CD4-positive, alpha-beta memory T cell (primary cell): ENCODE data around the gene KRT3. TPM values are rescaled to one million over a fixed set of nuclear protein-coding genes. Genes with fewer than 3 reads are reported as not detected.

Experiments
- CTCF ChIA-PET: fragments of 350-600 bp; sonication (Branson Sonifier 250); formaldehyde crosslinking; loops from one replicate; lab custom pipeline; 2021; ENCODE audit warnings: inconsistent platforms; ENCODE audit not compliant: partially characterized antibody; lab: Charles Lee
- POLR2A ChIA-PET: fragments of 350-600 bp; sonication (Branson Sonifier 250); formaldehyde crosslinking; loops from one replicate; lab custom pipeline; 2021; ENCODE audit not compliant: partially characterized antibody; lab: Charles Lee
- DNase-seq, 5 donors: peaks; one replicate each; pipeline versions ENCODE4 v3.0.0 to v3.0.0-alpha.2; 2020 to 2022; ENCODE audit warnings: mixed read lengths in 1 of 5
- H3K27ac ChIP-seq: one replicate; pipeline ENCODE4 v1.7.0; 2013; ENCODE audit warnings: low read depth, low read length
- H3K27me3 ChIP-seq: 2 replicates; pipeline ENCODE4 v1.7.0; 2013; ENCODE audit warnings: mild to moderate bottlenecking, low read length, moderate library complexity; ENCODE audit not compliant: insufficient read depth
- H3K36me3 ChIP-seq: 2 replicates; pipeline ENCODE4 v1.7.0; 2013; ENCODE audit warnings: mild to moderate bottlenecking, low read length, moderate library complexity; ENCODE audit not compliant: insufficient read depth
- H3K4me1 ChIP-seq: 2 replicates; pipeline ENCODE4 v1.7.0; 2013; ENCODE audit warnings: mild to moderate bottlenecking, low read length, moderate library complexity; ENCODE audit not compliant: insufficient read depth
- H3K4me3 ChIP-seq, 2 donors: one replicate each; pipeline ENCODE4 v1.7.0; 2013; ENCODE audit warnings: low read length in 2 of 2, mild to moderate bottlenecking in 1 of 2
- H3K9me3 ChIP-seq, 2 donors: one replicate each; pipeline ENCODE4 v1.7.0; 2013; ENCODE audit warnings: low read length in 2 of 2, control low read depth in 1 of 2; ENCODE audit not compliant: control insufficient read depth in 1 of 2
- H3K27ac Mint-ChIP-seq, 7 donors: one replicate each; pipeline ENCODE4 v1.8.0; 2020 to 2021; ENCODE audit warnings: mixed read lengths in 7 of 7, mild to moderate bottlenecking in 6 of 7, inconsistent platforms in 3 of 7, moderate library complexity in 3 of 7
- H3K27me3 Mint-ChIP-seq, 2 donors: one replicate each; pipeline ENCODE4 v1.8.0; 2020 to 2021; ENCODE audit warnings: mixed read lengths in 2 of 2
- H3K36me3 Mint-ChIP-seq, 2 donors: one replicate each; pipeline ENCODE4 v1.8.0; 2020 to 2021; ENCODE audit warnings: mixed read lengths in 2 of 2, inconsistent platforms in 1 of 2, mild to moderate bottlenecking in 1 of 2
- H3K4me1 Mint-ChIP-seq, 4 donors: one replicate each; pipeline ENCODE4 v1.8.0; 2020 to 2021; ENCODE audit warnings: mixed read lengths in 4 of 4, mild to moderate bottlenecking in 1 of 4
- H3K4me3 Mint-ChIP-seq, 8 donors: one replicate each; pipeline ENCODE4 v1.8.0; 2020 to 2021; ENCODE audit warnings: mixed read lengths in 8 of 8, mild to moderate bottlenecking in 7 of 8, moderate library complexity in 6 of 8, inconsistent platforms in 3 of 8
- H3K9me3 Mint-ChIP-seq, 8 donors: one replicate each; pipeline ENCODE4 v1.8.0; 2020 to 2021; ENCODE audit warnings: mixed read lengths in 8 of 8, mild to moderate bottlenecking in 5 of 8, inconsistent platforms in 3 of 8, moderate library complexity in 1 of 8
- intact Hi-C: fragments of 100-400 bp; cut with micrococcal nuclease; formaldehyde crosslinking; loops from one replicate; pipeline ENCODE4 v1.15.1; 2023
- polyA plus RNA-seq, 2 donors: library from polyadenylated mRNA; unstranded; fragments of 300-500 nt; fragmentation: Illumina TruSeq; gene quantifications; one replicate each; pipeline ENCODE4 v1.2.3, GENCODE V29; 2021
- total RNA-seq, 2 experiments: library from RNA; stranded (reverse); gene quantifications; one replicate each; pipeline ENCODE4 v1.2.3, GENCODE V29; 2021

The KRT3 gene
- total and polyA plus RNA-seq, 4 experiments from 2014 or later: not detected

GRCh38 chr12:52820521-52820920 lies 24.6 kb upstream of the KRT3 start:
- CTCF ChIA-PET: no interaction called here

GRCh38 chr12:52819731-52820510 lies 24.0 kb upstream of the KRT3 start:
- DNase-seq: no peak
- Mint-ChIP-seq H3K27ac (no peak overlapping the region), H3K27me3 (peaks cover 7 to 12% of the 10 kb centered on the region in 2 donors), H3K4me3 (no peak overlapping the region), H3K4me1 (peaks cover 0 to 9% (median 4%) of the 10 kb centered on the region in 4 donors), H3K36me3 (no peaks in the 10 kb centered on the region), H3K9me3 (no peaks in the 10 kb centered on the region)
- POLR2A ChIA-PET: no interaction called here
- no peaks in the 10 kb centered on the region for H3K36me3 ChIP-seq
- intact Hi-C loops: no loop called here
- no peaks in the 10 kb centered on the region for H3K27me3 ChIP-seq
- no peaks in the 10 kb centered on the region for H3K9me3 ChIP-seq
- CTCF ChIA-PET: no interaction called here
- H3K27ac ChIP-seq: no peak overlapping the region
- H3K4me1 ChIP-seq: no peaks in the 10 kb centered on the region
- no peak overlapping the region for H3K4me3 ChIP-seq

More at GRCh38 chr12:52820521-52820920, 24.6 kb upstream of the KRT3 start:
- Histone ChIP-seq H3K9me3 (no peaks in the 10 kb centered on the region), H3K36me3 (no peaks in the 10 kb centered on the region), H3K4me3 (no peak overlapping the region), H3K27ac (no peak overlapping the region), H3K27me3 (no peaks in the 10 kb centered on the region), H3K4me1 (no peaks in the 10 kb centered on the region)
- peaks cover 7 to 12% of the 10 kb centered on the region in 2 donors for H3K27me3 Mint-ChIP-seq
- no peak for DNase-seq
- H3K4me1 Mint-ChIP-seq: peaks cover 0 to 9% (median 4%) of the 10 kb centered on the region in 4 donors
- POLR2A ChIA-PET: no interaction called here
- intact Hi-C loops: no loop called here
- H3K27ac Mint-ChIP-seq: no peak overlapping the region
- no peaks in the 10 kb centered on the region for H3K9me3 Mint-ChIP-seq
- no peak overlapping the region for H3K4me3 Mint-ChIP-seq
- no peaks in the 10 kb centered on the region for H3K36me3 Mint-ChIP-seq

GRCh38 chr12:52818887-52819420 lies 23.0 kb upstream of the KRT3 start:
- no peak overlapping the region for H3K4me3 ChIP-seq
- H3K27ac ChIP-seq: no peak overlapping the region
- H3K9me3 ChIP-seq: no peaks in the 10 kb centered on the region
- no peaks in the 10 kb centered on the region for H3K36me3 Mint-ChIP-seq
- no peak overlapping the region for H3K27ac Mint-ChIP-seq
- DNase-seq: no peak
- peaks cover 0 to 9% (median 4%) of the 10 kb centered on the region in 4 donors for H3K4me1 Mint-ChIP-seq
- H3K36me3 ChIP-seq: no peaks in the 10 kb centered on the region
- H3K27me3 Mint-ChIP-seq: peaks cover 7 to 12% of the 10 kb centered on the region in 2 donors
- ChIA-PET POLR2A (no interaction called here), CTCF (no interaction called here)
- no peaks in the 10 kb centered on the region for H3K4me1 ChIP-seq
- H3K4me3 Mint-ChIP-seq: no peak overlapping the region
- H3K27me3 ChIP-seq: no peaks in the 10 kb centered on the region
- intact Hi-C loops: no loop called here
- no peaks in the 10 kb centered on the region for H3K9me3 Mint-ChIP-seq

DNA sequence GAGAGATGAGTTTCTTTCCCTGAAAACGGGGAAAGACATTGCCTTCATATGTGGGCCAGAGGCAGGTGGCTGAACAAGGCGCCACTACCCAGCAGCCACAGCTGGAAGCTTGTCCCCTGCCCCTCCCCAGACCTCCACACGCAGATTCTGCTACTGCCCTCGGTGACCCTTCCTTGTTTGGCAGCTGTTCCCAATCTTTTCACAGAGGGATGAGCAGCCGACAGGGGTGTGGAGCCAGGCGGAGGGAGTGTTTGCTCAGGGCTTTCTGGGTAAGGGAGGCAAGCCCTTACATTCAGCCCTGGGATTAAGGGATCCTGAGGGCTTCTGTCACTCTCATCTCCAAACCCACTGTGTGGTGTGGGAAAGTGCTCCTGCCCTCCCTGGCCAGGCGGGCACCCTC lies 22.5 kb upstream of the KRT3 start:
- H3K9me3 ChIP-seq: no peaks in the 10 kb centered on the region
- no peak overlapping the region for H3K27ac ChIP-seq
- no peak overlapping the region for H3K4me3 ChIP-seq
- POLR2A ChIA-PET: no interaction called here
- H3K27me3 ChIP-seq: no peaks in the 10 kb centered on the region
- CTCF ChIA-PET: no interaction called here
- no peak for DNase-seq
- Mint-ChIP-seq H3K9me3 (no peaks in the 10 kb centered on the region), H3K4me1 (peaks cover 0 to 9% (median 4%) of the 10 kb centered on the region in 4 donors), H3K27me3 (peaks cover 7 to 12% of the 10 kb centered on the region in 2 donors), H3K4me3 (no peak overlapping the region), H3K27ac (peak overlapping the region in 2 of 7 donors; percentile 47 to 51), H3K36me3 (no peaks in the 10 kb centered on the region)
- intact Hi-C loops: no loop called here
- no peaks in the 10 kb centered on the region for H3K36me3 ChIP-seq
- no peaks in the 10 kb centered on the region for H3K4me1 ChIP-seq

GRCh38 chr12:52817699-52818238 lies 21.9 kb upstream of the KRT3 start:
- Mint-ChIP-seq H3K27ac (peak overlapping the region in 1 of 7 donors; percentile 51), H3K9me3 (no peaks in the 10 kb centered on the region), H3K36me3 (no peaks in the 10 kb centered on the region), H3K4me1 (peaks cover 0 to 9% (median 4%) of the 10 kb centered on the region in 4 donors), H3K27me3 (peaks cover 3 to 12% of the 10 kb centered on the region in 2 donors), H3K4me3 (no peak overlapping the region)
- intact Hi-C loops: no loop called here
- Histone ChIP-seq H3K4me3 (no peak overlapping the region), H3K36me3 (no peaks in the 10 kb centered on the region), H3K9me3 (no peaks in the 10 kb centered on the region), H3K4me1 (no peaks in the 10 kb centered on the region), H3K27ac (no peak overlapping the region), H3K27me3 (no peaks in the 10 kb centered on the region)
- ChIA-PET POLR2A (no interaction called here), CTCF (no interaction called here)
- DNase-seq: no peak

DNA sequence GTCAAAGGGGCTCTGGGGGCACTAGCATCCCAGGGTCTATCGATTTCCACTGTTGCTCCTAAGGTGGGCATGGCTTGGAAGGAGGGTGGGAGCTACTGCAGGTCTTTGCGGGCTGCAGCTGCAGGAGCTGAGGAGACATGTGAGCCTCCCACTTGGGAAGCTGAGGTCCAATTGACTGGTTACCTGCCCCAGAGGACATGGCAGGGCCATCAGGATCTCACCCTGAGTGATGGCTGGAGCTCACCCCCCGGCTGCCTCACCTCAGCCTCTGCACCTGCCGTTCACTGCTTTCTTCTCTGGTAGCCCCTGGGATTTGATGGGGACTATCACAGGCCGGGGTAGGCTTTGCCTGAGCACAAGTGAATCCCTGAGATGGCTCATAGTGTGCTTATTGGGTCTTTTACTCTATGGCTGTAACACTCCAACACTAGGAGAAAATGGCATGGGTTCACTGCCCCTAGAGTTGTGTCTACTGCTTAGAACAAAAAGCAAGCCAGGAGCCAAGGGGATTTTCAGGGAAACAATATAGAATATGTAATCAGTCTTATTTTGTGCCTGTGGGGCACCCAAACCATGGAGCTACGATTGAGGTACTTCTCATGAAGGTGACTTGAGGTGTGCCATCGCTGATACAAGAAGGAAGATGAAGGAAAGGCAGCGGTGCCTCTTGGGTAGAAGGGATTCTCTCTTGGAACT lies 21.2 kb upstream of the KRT3 start:
- ChIA-PET POLR2A (no interaction called here), CTCF (no interaction called here)
- DNase-seq: no peak
- Histone ChIP-seq H3K36me3 (no peaks in the 10 kb centered on the region), H3K27ac (no peak overlapping the region), H3K27me3 (no peaks in the 10 kb centered on the region), H3K4me1 (no peaks in the 10 kb centered on the region), H3K9me3 (no peaks in the 10 kb centered on the region), H3K4me3 (no peak overlapping the region)
- Mint-ChIP-seq H3K9me3 (no peaks in the 10 kb centered on the region), H3K27me3 (peaks cover 3 to 12% of the 10 kb centered on the region in 2 donors), H3K27ac (no peak overlapping the region), H3K4me3 (no peak overlapping the region), H3K36me3 (no peaks in the 10 kb centered on the region), H3K4me1 (peaks cover 0 to 9% (median 4%) of the 10 kb centered on the region in 4 donors)
- intact Hi-C loops: no loop called here
